PC-9 (cell line): ENCODE results near the gene ADAMTSL5. TPM values are rescaled to one million over a fixed set of nuclear protein-coding genes. Genes with fewer than 3 reads are reported as not detected.
A peak's percentile ranks its signal among the peaks of the same experiment; 100 is the strongest.
"Not testable (repeated sequence)": the region's sequence is repeated elsewhere in the genome, so short reads cannot be mapped to it uniquely, and the experiment has no call there.

Source experiments
- BruUV-seq: library from RNA; stranded (reverse); fragments of 400-500 nt; replicated peaks from 2 replicates; lab custom pipeline; 2021; lab: Mats Ljungman, UMichigan
- CTCF ChIA-PET: fragments of 300-600 bp; sonication (Branson Sonifier 250); formaldehyde crosslinking; loops from one replicate; lab custom pipeline; 2022; ENCODE audit warnings: antibody characterized with exemption; lab: Charles Lee
- POLR2A ChIA-PET: fragments of 300-600 bp; sonication (Branson Sonifier 250); formaldehyde crosslinking; loops from one replicate; lab custom pipeline; 2022; ENCODE audit warnings: antibody characterized with exemption; ENCODE audit not compliant: unreplicated experiment; lab: Charles Lee
- DNase-seq, 2 experiments: peaks; one replicate each; pipeline versions ENCODE4 v3.0.0 to v3.0.0-alpha.2; 2015 to 2022; ENCODE audit warnings: mixed read lengths in 1 of 2
- H2AFZ ChIP-seq: fragments of 200-600 bp; sonication (generic); 2 replicates; pipeline ENCODE4 v1.8.1; 2017; ENCODE audit warnings: antibody characterized with exemption
- H3F3A ChIP-seq: fragments of 200-600 bp; sonication (generic); 2 replicates; pipeline ENCODE4 v1.8.1; 2017; ENCODE audit warnings: antibody characterized with exemption, mild to moderate bottlenecking, low read depth; ENCODE audit not compliant: insufficient read depth
- H3K27ac ChIP-seq: fragments of 200-600 bp; sonication (generic); 2 replicates; pipeline ENCODE4 v1.6.1; 2016; ENCODE audit warnings: mixed run types
- H3K27me3 ChIP-seq: fragments of 200-600 bp; sonication (generic); 2 replicates; pipeline ENCODE4 v1.6.1; 2016; ENCODE audit warnings: low read depth, mixed run types; ENCODE audit not compliant: insufficient read depth
- H3K36me3 ChIP-seq: fragments of 200-600 bp; sonication (generic); 2 replicates; pipeline ENCODE4 v1.6.1; 2016; ENCODE audit warnings: low read depth, mixed run types
- H3K4me1 ChIP-seq: fragments of 200-600 bp; sonication (generic); replicated peaks from 2 replicates; pipeline ENCODE4 v1.6.1; 2016; ENCODE audit warnings: mixed run types; ENCODE audit not compliant: insufficient read depth
- H3K4me2 ChIP-seq: fragments of 200-600 bp; sonication (generic); 2 replicates; pipeline ENCODE4 v1.6.1; 2017; ENCODE audit warnings: mixed run types
- H3K4me3 ChIP-seq: fragments of 200-600 bp; sonication (generic); 2 replicates; pipeline ENCODE4 v1.6.1; 2016; ENCODE audit warnings: mixed run types
- H3K79me2 ChIP-seq: fragments of 200-600 bp; sonication (generic); 2 replicates; pipeline ENCODE4 v1.6.1; 2017; ENCODE audit warnings: low read depth, mixed run types
- H3K9me2 ChIP-seq: fragments of 200-600 bp; sonication (generic); 2 replicates; pipeline ENCODE4 v1.8.1; 2017; ENCODE audit warnings: mild to moderate bottlenecking; ENCODE audit not compliant: insufficient read depth
- H3K9me3 ChIP-seq: fragments of 200-600 bp; sonication (generic); 2 replicates; pipeline ENCODE4 v1.8.1; 2016; ENCODE audit warnings: low read depth; ENCODE audit not compliant: insufficient read depth
- H4K20me1 ChIP-seq: fragments of 200-600 bp; sonication (generic); 2 replicates; pipeline ENCODE4 v1.8.1; 2017; ENCODE audit not compliant: insufficient read depth
- CTCF ChIP-seq: fragments of 200-600 bp; sonication (generic); conservative IDR thresholded peaks from 2 replicates; pipeline ENCODE4 v1.6.1; 2017; ENCODE audit warnings: mixed run types, antibody characterized with exemption, mild to moderate bottlenecking, moderate library complexity
- EZH2 ChIP-seq: fragments of 200-600 bp; sonication (generic); IDR thresholded peaks from 2 replicates; pipeline ENCODE4 v1.8.0; 2017; ENCODE audit warnings: antibody characterized with exemption, low read depth
- intact Hi-C: fragments of 100-400 bp; cut with micrococcal nuclease; formaldehyde crosslinking; loops from one replicate; pipeline ENCODE4 v1.10.0; 2022; ENCODE audit not compliant: unreplicated experiment
- total RNA-seq: library from RNA; stranded (reverse); gene quantifications from 2 replicates; pipeline ENCODE4 v1.2.3, GENCODE V29; 2021

Gene ADAMTSL5
- total RNA-seq, 1 experiment from 2014 or later, result 13.6 TPM

GRCh38 chr19:1503089-1503924 lies 9.5 kb downstream of the ADAMTSL5 start:
- Histone ChIP-seq H3K9me3 (no peaks in the 10 kb centered on the region), H3K9me2 (no peaks in the 10 kb centered on the region), H3K27ac (no peak overlapping the region), H3K27me3 (no peaks in the 10 kb centered on the region), H4K20me1 (no peaks in the 10 kb centered on the region), H3K4me1 (no peaks in the 10 kb centered on the region), H3K79me2 (no peaks in the 10 kb centered on the region), H3F3A (no peaks in the 10 kb centered on the region; the same call in 1 of the 2 replicates), H2AFZ (no peak overlapping the region), H3K4me3 (no peak overlapping the region), H3K4me2 (peak overlapping the region; percentile 47), H3K36me3 (no peaks in the 10 kb centered on the region)
- ChIA-PET POLR2A (no interaction called here), CTCF (no interaction called here)
- TF ChIP-seq CTCF, result peak; percentile 77
- TF ChIP-seq EZH2, result no peak
- intact Hi-C loops, result no loop called here
- BruUV-seq, result no TSS peak
- DNase-seq, result peak in 1 of 2 experiments; percentile 33

GRCh38 chr19:1502433-1503088 lies 10.3 kb downstream of the ADAMTSL5 start:
- no peaks in the 10 kb centered on the region for H3K27me3 ChIP-seq
- POLR2A ChIA-PET, result no interaction called here
- no peaks in the 10 kb centered on the region for H3K9me3 ChIP-seq
- BruUV-seq, result no TSS peak
- no peaks in the 10 kb centered on the region for H3K36me3 ChIP-seq
- no peak for DNase-seq
- H3K4me3 ChIP-seq, result no peak overlapping the region
- intact Hi-C loops, result no loop called here
- no peaks in the 10 kb centered on the region for H3K4me1 ChIP-seq
- no peak for TF ChIP-seq EZH2
- TF ChIP-seq CTCF, result no peak
- CTCF ChIA-PET, result no interaction called here
- no peaks in the 10 kb centered on the region for H4K20me1 ChIP-seq
- no peak overlapping the region for H3K27ac ChIP-seq
- H2AFZ ChIP-seq, result no peak overlapping the region
- no peaks in the 10 kb centered on the region for H3K9me2 ChIP-seq
- no peaks in the 10 kb centered on the region for H3K79me2 ChIP-seq
- no peaks in the 10 kb centered on the region for H3F3A ChIP-seq
- H3K4me2 ChIP-seq, result no peak overlapping the region

- POLR2A ChIA-PET, result interaction anchor here (0.7 kb wide), 1 partner anchor 11 kb away, joined by 13 read pairs; no protein-coding TSS in a partner anchor
- Histone ChIP-seq H3F3A (no peaks in the 10 kb centered on the region), H3K79me2 (no peaks in the 10 kb centered on the region), H2AFZ (no peak overlapping the region), H4K20me1 (no peaks in the 10 kb centered on the region), H3K9me2 (no peaks in the 10 kb centered on the region), H3K4me2 (0 out of 2 replicates have a peak overlapping the region, but pooled peaks have one; percentile 31), H3K27ac (no peak overlapping the region), H3K36me3 (no peaks in the 10 kb centered on the region), H3K4me1 (no peaks in the 10 kb centered on the region), H3K9me3 (no peaks in the 10 kb centered on the region), H3K4me3 (no peak overlapping the region), H3K27me3 (no peaks in the 10 kb centered on the region)
- BruUV-seq, result no TSS peak
- peak; percentile 35 to 65 for DNase-seq
- TF ChIP-seq CTCF (no peak), EZH2 (no peak)
- intact Hi-C loops, result no loop called here
- CTCF ChIA-PET, result no interaction called here
Observed at GRCh38 chr19:1501200-1501595, 11.6 kb downstream of the ADAMTSL5 start.

GRCh38 chr19:1499231-1499630 lies 13.6 kb downstream of the ADAMTSL5 start:
- H3K9me3 ChIP-seq, H3K4me2 ChIP-seq, BruUV-seq, H3K27me3 ChIP-seq, H3K36me3 ChIP-seq, CTCF ChIA-PET, H3K79me2 ChIP-seq, H3F3A ChIP-seq, H2AFZ ChIP-seq, H3K9me2 ChIP-seq, H3K27ac ChIP-seq, intact Hi-C loops, H3K4me3 ChIP-seq, DNase-seq, POLR2A ChIA-PET, H3K4me1 ChIP-seq, H4K20me1 ChIP-seq: not testable (repeated sequence)
